Body of pancreas (tissue), 4 donors: Measurements from ENCODE around the gene BRPF1. TPM values are rescaled to one million over a fixed set of nuclear protein-coding genes. Genes with fewer than 3 reads are reported as not detected.

Experiments used
- ATAC-seq: fragments of 150-250 bp; one replicate; pipeline ENCODE4 v1.9.1; 2016
- DNase-seq, 4 donors: peaks; one replicate each; pipeline ENCODE4 v3.0.0-alpha.2; 2019
- H3K27ac ChIP-seq, 4 donors: fragments of 200-600 bp; sonication (generic); 1 replicate in 3 of 4; 2 replicates in 1 of 4; pipeline versions ENCODE4 v1.5.1 to v1.6.1; 2016 to 2019; ENCODE audit warnings: mild to moderate bottlenecking in 1 of 4, mixed read lengths in 1 of 4, moderate library complexity in 1 of 4
- H3K27me3 ChIP-seq, 2 donors: fragments of 200-600 bp; sonication (generic); one replicate each; pipeline ENCODE4 v1.6.0; 2016; ENCODE audit warnings: mild to moderate bottlenecking in 1 of 2
- H3K36me3 ChIP-seq, 2 donors: fragments of 200-600 bp; sonication (generic); replicated peaks in 1 of 2; 2 replicates each; pipeline ENCODE4 v1.5.1; 2016; ENCODE audit warnings: low read depth in 2 of 2; ENCODE audit not compliant: insufficient read depth in 1 of 2
- H3K4me1 ChIP-seq: fragments of 200-600 bp; sonication (generic); one replicate; pipeline ENCODE4 v1.6.0; 2016
- H3K4me3 ChIP-seq, 2 donors: fragments of 200-600 bp; sonication (generic); 1 replicate in 1 of 2; 2 replicates in 1 of 2; pipeline ENCODE4 v1.5.1; 2016 to 2019
- H3K9me3 ChIP-seq, 3 donors: fragments of 200-600 bp; sonication (generic); 1 replicate in 2 of 3; 2 replicates in 1 of 3; pipeline ENCODE4 v1.5.1; 2016
- POLR2A ChIP-seq, 3 donors: fragments of 450-650 bp; IDR thresholded peaks; one replicate each; pipeline ENCODE4 v1.6.1; 2016; ENCODE audit warnings: antibody characterized with exemption in 3 of 3, mild to moderate bottlenecking in 2 of 3
- WGBS, 2 donors: methylation state at CpG; one replicate each; pipeline ENCODE4 v1.1.5; 2017; 5-methylcytosine and 5-hydroxymethylcytosine counted together
- intact Hi-C: fragments of 100-400 bp; cut with DNase I; formaldehyde crosslinking; loops from one replicate; pipeline ENCODE4 v1.15.1; 2023
- total RNA-seq, 2 donors: library from RNA; depleted of rRNA; stranded (reverse); fragments of >200 nt; gene quantifications; one replicate each; pipeline ENCODE4 v1.1.0, GENCODE V29; 2016
- TF ChIP-seq, protein P1 (sequence below), 7 experiments: fragments of 450-650 bp in 4 of 7; fragments of 200-600 bp in 3 of 7; sonication (generic) in 3 of 7; IDR thresholded peaks; one replicate each; pipeline ENCODE4 v1.5.1; 2016 to 2019; ENCODE audit warnings: antibody characterized with exemption in 7 of 7

BRPF1 gene
- total RNA-seq, 2 donors from 2014 or later, result 9.6 to 10.9 TPM

GRCh38 chr3:9743548-9743947, 12.0 kb downstream of the BRPF1 start:
- ATAC-seq (no peak), DNase-seq (no peak)
- no peak overlapping the region for H3K27ac ChIP-seq
- no peak for TF ChIP-seq POLR2A (IDR thresholded peaks at IDR 0.05)
- TF ChIP-seq, protein P1, sequence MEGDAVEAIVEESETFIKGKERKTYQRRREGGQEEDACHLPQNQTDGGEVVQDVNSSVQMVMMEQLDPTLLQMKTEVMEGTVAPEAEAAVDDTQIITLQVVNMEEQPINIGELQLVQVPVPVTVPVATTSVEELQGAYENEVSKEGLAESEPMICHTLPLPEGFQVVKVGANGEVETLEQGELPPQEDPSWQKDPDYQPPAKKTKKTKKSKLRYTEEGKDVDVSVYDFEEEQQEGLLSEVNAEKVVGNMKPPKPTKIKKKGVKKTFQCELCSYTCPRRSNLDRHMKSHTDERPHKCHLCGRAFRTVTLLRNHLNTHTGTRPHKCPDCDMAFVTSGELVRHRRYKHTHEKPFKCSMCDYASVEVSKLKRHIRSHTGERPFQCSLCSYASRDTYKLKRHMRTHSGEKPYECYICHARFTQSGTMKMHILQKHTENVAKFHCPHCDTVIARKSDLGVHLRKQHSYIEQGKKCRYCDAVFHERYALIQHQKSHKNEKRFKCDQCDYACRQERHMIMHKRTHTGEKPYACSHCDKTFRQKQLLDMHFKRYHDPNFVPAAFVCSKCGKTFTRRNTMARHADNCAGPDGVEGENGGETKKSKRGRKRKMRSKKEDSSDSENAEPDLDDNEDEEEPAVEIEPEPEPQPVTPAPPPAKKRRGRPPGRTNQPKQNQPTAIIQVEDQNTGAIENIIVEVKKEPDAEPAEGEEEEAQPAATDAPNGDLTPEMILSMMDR (IDR thresholded peaks at IDR 0.05), result no peak
- H3K9me3 ChIP-seq, result no peaks in the 10 kb centered on the region
- peaks cover 6 to 70% of the 10 kb centered on the region in 2 donors for H3K36me3 ChIP-seq
- no peak overlapping the region for H3K4me3 ChIP-seq
- peaks cover 2% of the 10 kb centered on the region for H3K4me1 ChIP-seq
- WGBS, 2 donors, result 95 to 96% methylated on average over 18 of the region's 18 CpGs
- intact Hi-C loops, result no loop called here
- H3K27me3 ChIP-seq, result no peaks in the 10 kb centered on the region

DNA sequence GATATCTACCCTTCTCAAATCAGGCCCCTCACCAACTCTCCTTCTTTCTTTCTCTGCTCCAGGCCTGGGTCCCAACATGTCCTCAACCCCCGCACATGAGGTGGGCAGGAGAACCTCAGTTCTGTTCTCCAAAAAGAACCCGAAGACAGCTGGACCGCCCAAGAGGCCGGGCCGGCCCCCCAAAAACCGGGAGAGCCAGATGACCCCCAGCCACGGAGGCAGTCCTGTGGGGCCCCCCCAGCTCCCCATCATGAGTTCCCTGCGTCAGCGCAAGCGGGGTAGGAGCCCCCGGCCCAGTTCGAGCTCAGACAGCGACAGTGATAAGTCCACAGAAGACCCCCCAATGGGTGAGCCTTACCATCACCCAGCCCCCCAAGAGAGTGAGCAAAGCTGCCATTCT, 12.6 kb downstream of the BRPF1 start:
- Histone ChIP-seq H3K9me3 (no peaks in the 10 kb centered on the region), H3K27ac (no peak overlapping the region), H3K4me3 (no peak overlapping the region), H3K27me3 (no peaks in the 10 kb centered on the region), H3K4me1 (peaks cover 8% of the 10 kb centered on the region), H3K36me3 (peaks cover 6 to 65% of the 10 kb centered on the region in 2 donors)
- DNase-seq, result no peak
- intact Hi-C loops, result no loop called here
- ATAC-seq, result no peak
- TF ChIP-seq, protein P1 (IDR thresholded peaks at IDR 0.05), result no peak
- no peak for TF ChIP-seq POLR2A (IDR thresholded peaks at IDR 0.05)
- 92 to 97% methylated on average over 6 to 12 of the region's 13 CpGs for WGBS, 2 donors

DNA sequence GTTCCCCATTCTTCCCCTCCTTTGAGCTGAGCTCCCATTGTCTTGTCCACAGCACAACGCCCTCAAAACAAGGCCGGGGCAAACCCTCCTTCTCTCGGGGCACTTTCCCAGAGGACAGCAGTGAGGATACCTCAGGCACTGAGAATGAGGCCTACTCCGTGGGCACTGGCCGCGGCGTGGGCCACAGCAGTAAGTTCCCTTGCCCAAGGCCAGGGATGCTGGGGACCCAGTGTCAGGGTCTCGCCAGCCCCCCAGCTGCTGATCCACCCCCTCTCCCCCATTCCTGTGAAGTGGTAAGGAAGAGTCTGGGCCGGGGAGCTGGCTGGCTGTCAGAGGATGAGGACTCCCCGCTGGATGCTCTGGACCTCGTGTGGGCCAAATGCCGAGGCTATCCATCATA, 14.0 kb downstream of the BRPF1 start:
- DNase-seq, result no peak
- no peak for TF ChIP-seq POLR2A (IDR thresholded peaks at IDR 0.05)
- TF ChIP-seq, protein P1 (IDR thresholded peaks at IDR 0.05), result no peak
- no peak overlapping the region for H3K4me3 ChIP-seq
- peaks cover 14% of the 10 kb centered on the region for H3K4me1 ChIP-seq
- no peak overlapping the region for H3K27ac ChIP-seq
- peaks cover 0 to 56% of the 10 kb centered on the region in 2 donors for H3K36me3 ChIP-seq
- intact Hi-C loops, result no loop called here
- ATAC-seq, result no peak
- no peaks in the 10 kb centered on the region for H3K27me3 ChIP-seq
- H3K9me3 ChIP-seq, result no peaks in the 10 kb centered on the region
- 89 to 91% methylated on average over 10 to 12 of the region's 12 CpGs for WGBS, 2 donors

DNA sequence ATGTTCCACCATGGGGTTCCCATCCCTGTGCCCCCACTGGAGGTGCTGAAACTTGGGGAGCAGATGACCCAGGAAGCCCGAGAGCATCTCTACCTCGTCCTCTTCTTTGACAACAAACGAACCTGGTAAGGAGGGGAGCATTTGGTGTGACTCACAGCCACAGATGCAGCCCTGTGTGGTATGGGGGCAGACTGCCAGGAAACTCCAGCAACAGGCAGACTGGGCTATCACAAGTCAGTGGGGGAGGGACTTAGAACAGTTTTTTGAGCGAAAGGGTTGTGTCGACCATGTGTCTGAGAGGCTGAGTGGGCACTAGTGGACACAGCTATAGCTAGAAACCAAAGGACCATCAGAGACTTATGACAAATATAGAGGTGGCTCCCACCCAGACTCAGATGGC, 14.8 kb downstream of the BRPF1 start:
- Histone ChIP-seq H3K27me3 (no peaks in the 10 kb centered on the region), H3K9me3 (no peaks in the 10 kb centered on the region), H3K4me1 (peaks cover 22% of the 10 kb centered on the region), H3K4me3 (no peak overlapping the region), H3K36me3 (peaks cover 0 to 48% of the 10 kb centered on the region in 2 donors), H3K27ac (no peak overlapping the region)
- WGBS, 2 donors, result 65 to 71% methylated on average over 3 to 5 of the region's 5 CpGs
- DNase-seq (no peak), ATAC-seq (no peak)
- TF ChIP-seq, protein P1 (IDR thresholded peaks at IDR 0.05), result no peak
- no peak for TF ChIP-seq POLR2A (IDR thresholded peaks at IDR 0.05)
- intact Hi-C loops, result no loop called here

GRCh38 chr3:9747267-9747666, 15.7 kb downstream of the BRPF1 start:
- peaks cover 26% of the 10 kb centered on the region for H3K4me1 ChIP-seq
- 92 to 93% methylated on average over 8 of the region's 8 CpGs for whole genome bisulfite sequencing, 2 donors

More at GRCh38 chr3:9747267-9747666, 15.7 kb downstream of the BRPF1 start:
- H3K9me3 ChIP-seq, result no peaks in the 10 kb centered on the region
- intact Hi-C loops, result no loop called here
- ATAC-seq (no peak), DNase-seq (no peak)
- no peaks in the 10 kb centered on the region for H3K27me3 ChIP-seq
- peaks cover 0 to 40% of the 10 kb centered on the region in 2 donors for H3K36me3 ChIP-seq
- no peak overlapping the region for H3K4me3 ChIP-seq
- TF ChIP-seq POLR2A (IDR thresholded peaks at IDR 0.05), result no peak
- TF ChIP-seq, protein P1 (IDR thresholded peaks at IDR 0.05), result no peak
- no peak overlapping the region for H3K27ac ChIP-seq
